RCC 7860 (cell line): ENCODE results near the gene LHFPL3.

Experiments
- DNase-seq: peaks from one replicate; pipeline ENCODE4 v3.0.0-alpha.2; 2015; ENCODE audit warnings: low spot score
- FAIRE-seq: peaks from 2 replicates; lab custom pipeline; 2012; peaks lifted over from hg19 to GRCh38; lab: Jason Lieb, UNC

Gene LHFPL3

GRCh38 chr7:104791080-104791479 is 462.7 kb downstream of the LHFPL3 start:
- no peak for FAIRE-seq
- no peak for DNase-seq

GRCh38 chr7:104793066-104793465 is 464.7 kb downstream of the LHFPL3 start:
- DNase-seq (no peak), FAIRE-seq (no peak)

GRCh38 chr7:104794154-104794553 is 465.8 kb downstream of the LHFPL3 start:
- DNase-seq (no peak), FAIRE-seq (no peak)

- no peak for FAIRE-seq
- no peak for DNase-seq
These were observed 466.2 kb downstream of the LHFPL3 start for GRCh38 chr7:104794589-104794988.

GRCh38 chr7:104795086-104795485 is 466.7 kb downstream of the LHFPL3 start:
- FAIRE-seq (no peak), DNase-seq (no peak)

GRCh38 chr7:104795616-104796398 is 467.4 kb downstream of the LHFPL3 start:
- no peak for FAIRE-seq

GRCh38 chr7:104800307-104800706 is 471.9 kb downstream of the LHFPL3 start:
- DNase-seq (no peak), FAIRE-seq (no peak)

More at GRCh38 chr7:104795616-104796398, 467.4 kb downstream of the LHFPL3 start:
- DNase-seq, result no peak

- no peak for FAIRE-seq
These were observed 472.6 kb downstream of the LHFPL3 start for GRCh38 chr7:104801022-104801421.

GRCh38 chr7:104803931-104804330 is 475.5 kb downstream of the LHFPL3 start:
- DNase-seq (no peak), FAIRE-seq (no peak)

More at GRCh38 chr7:104801022-104801421, 472.6 kb downstream of the LHFPL3 start:
- no peak for DNase-seq

GRCh38 chr7:104804696-104805095 is 476.3 kb downstream of the LHFPL3 start:
- FAIRE-seq (no peak), DNase-seq (no peak)

GRCh38 chr7:104805449-104806317 is 477.3 kb downstream of the LHFPL3 start:
- FAIRE-seq (no peak), DNase-seq (no peak)

- no peak for FAIRE-seq
- no peak for DNase-seq
These were observed 479.3 kb downstream of the LHFPL3 start for GRCh38 chr7:104807671-104808070.

- FAIRE-seq (no peak), DNase-seq (no peak)
These were observed 481.5 kb downstream of the LHFPL3 start for GRCh38 chr7:104809906-104810305.

GRCh38 chr7:104814126-104814525 is 485.7 kb downstream of the LHFPL3 start:
- FAIRE-seq, result no peak
- no peak for DNase-seq

- DNase-seq (no peak), FAIRE-seq (no peak)
These were observed 486.4 kb downstream of the LHFPL3 start for GRCh38 chr7:104814671-104815400.

GRCh38 chr7:104816537-104816936 is 488.1 kb downstream of the LHFPL3 start:
- FAIRE-seq, result no peak
- DNase-seq, result no peak

GRCh38 chr7:104818961-104819880 is 490.8 kb downstream of the LHFPL3 start:
- FAIRE-seq (no peak), DNase-seq (no peak)

GRCh38 chr7:104820836-104821535 is 492.6 kb downstream of the LHFPL3 start:
- no peak for DNase-seq
- FAIRE-seq, result no peak

GRCh38 chr7:104823177-104823576 is 494.8 kb downstream of the LHFPL3 start:
- DNase-seq (no peak), FAIRE-seq (no peak)
